HUES64 (cell line): ENCODE data around the gene HEG1.

Source experiments
- H3K27ac ChIP-seq: 2 replicates; pipeline ENCODE4 v1.7.0; 2013; ENCODE audit warnings: low read depth, low read length, inconsistent platforms
- H3K27me3 ChIP-seq: 2 replicates; pipeline ENCODE4 v1.6.1; 2013; ENCODE audit warnings: mild to moderate bottlenecking, low read length; ENCODE audit not compliant: insufficient read depth
- H3K36me3 ChIP-seq: 2 replicates; pipeline ENCODE4 v1.6.1; 2013; ENCODE audit warnings: mild to moderate bottlenecking, low read length; ENCODE audit not compliant: insufficient read depth
- H3K4me1 ChIP-seq: 2 replicates; pipeline ENCODE4 v1.6.1; 2013; ENCODE audit warnings: mild to moderate bottlenecking, low read length, moderate library complexity; ENCODE audit not compliant: insufficient read depth
- H3K4me3 ChIP-seq: 2 replicates; pipeline ENCODE4 v1.5.1; 2013; ENCODE audit warnings: mild to moderate bottlenecking, low read length, moderate library complexity
- H3K9ac ChIP-seq: 2 replicates; pipeline ENCODE4 v1.6.1; 2013; ENCODE audit warnings: mild to moderate bottlenecking, low read depth, low read length
- H3K9me3 ChIP-seq: 2 replicates; pipeline ENCODE4 v1.6.1; 2013; ENCODE audit warnings: low read depth, low read length; ENCODE audit not compliant: insufficient read depth
- WGBS: fragments of 150-250, 120-280 bp; methylation state at CpG from one replicate; pipeline ENCODE4 v1.1.7; 2013; ENCODE audit warnings: missing lambda C conversion rate; 5-methylcytosine and 5-hydroxymethylcytosine counted together

Gene HEG1

DNA sequence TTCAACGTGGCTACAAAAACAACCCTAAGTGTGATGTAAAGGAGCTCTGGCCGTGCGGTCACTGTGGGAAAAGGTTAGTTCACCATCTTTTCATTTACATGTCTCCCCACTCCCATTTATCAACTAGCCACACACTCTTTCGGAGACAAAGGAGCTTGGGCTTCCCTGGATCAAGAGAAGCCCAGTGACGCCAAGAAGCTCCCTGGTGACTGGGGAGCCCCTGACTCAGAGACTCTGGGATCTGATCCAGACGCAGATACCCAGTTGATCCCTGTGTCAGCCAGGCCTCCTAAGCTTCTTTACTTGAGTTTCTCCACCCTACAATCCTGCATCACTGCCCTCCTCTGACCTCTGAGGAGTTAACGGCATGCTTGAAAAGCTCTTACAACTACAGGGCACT lies 43.9 kb downstream of the HEG1 start:
- H3K36me3 ChIP-seq, result peaks cover 78% of the 10 kb centered on the region
- no peaks in the 10 kb centered on the region for H3K27me3 ChIP-seq
- no peak overlapping the region for H3K27ac ChIP-seq
- 78% methylated on average over 7 of the region's 7 CpGs for WGBS
- no peaks in the 10 kb centered on the region for H3K9me3 ChIP-seq
- no peaks in the 10 kb centered on the region for H3K4me1 ChIP-seq
- H3K4me3 ChIP-seq, result no peak overlapping the region
- no peak overlapping the region for H3K9ac ChIP-seq

DNA sequence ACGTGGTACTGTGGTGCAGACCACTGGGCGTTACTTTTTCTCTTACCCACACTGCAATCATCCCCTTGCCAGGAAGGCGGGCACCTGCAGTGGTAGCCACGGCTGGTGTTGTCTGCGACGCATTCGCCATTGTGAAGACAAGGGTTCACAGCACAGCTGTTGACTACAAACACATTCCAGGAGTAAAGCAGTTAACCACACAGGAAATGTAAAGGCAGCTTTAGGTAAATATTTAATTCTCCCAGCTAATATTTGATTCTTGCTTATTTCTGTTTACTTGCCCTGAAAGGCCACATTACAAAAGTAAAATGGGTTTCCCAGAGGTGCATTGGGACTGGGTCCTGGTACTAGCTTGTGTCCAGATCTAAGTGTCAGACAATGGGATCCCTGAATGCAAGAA lies 45.4 kb downstream of the HEG1 start:
- H3K27me3 ChIP-seq, result no peaks in the 10 kb centered on the region
- H3K4me1 ChIP-seq, result 0 out of 2 replicates have a peak, but pooled peaks cover 5% of the 10 kb centered on the region
- H3K27ac ChIP-seq, result no peak overlapping the region
- no peaks in the 10 kb centered on the region for H3K9me3 ChIP-seq
- no peak overlapping the region for H3K9ac ChIP-seq
- 90% methylated on average over 7 of the region's 7 CpGs for WGBS
- H3K36me3 ChIP-seq, result peaks cover 83% of the 10 kb centered on the region
- no peak overlapping the region for H3K4me3 ChIP-seq

DNA sequence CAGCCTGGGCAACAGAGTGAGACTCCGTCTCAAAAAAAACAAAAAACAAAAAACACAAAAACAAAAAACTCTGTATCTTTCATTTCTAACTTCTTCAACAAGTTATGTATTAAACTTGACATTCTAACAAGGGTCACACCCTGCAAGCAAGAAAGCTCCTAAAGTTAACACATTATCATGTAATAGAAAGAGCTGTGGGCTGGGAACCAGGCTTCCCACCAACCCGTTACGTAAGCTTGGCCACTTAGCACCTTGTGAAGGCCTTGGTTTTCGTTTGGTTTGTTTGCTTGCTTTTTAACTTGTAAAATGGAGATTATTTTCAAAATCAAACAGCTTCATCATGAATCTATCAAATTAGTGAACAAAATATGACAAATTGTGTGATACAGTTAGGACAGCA lies 47.0 kb downstream of the HEG1 start:
- 0 out of 2 replicates have a peak, but pooled peaks cover 5% of the 10 kb centered on the region for H3K4me1 ChIP-seq
- no peaks in the 10 kb centered on the region for H3K27me3 ChIP-seq
- H3K36me3 ChIP-seq, result peaks cover 85% of the 10 kb centered on the region
- 90% methylated on average over 4 of the region's 4 CpGs for WGBS
- H3K9me3 ChIP-seq, result no peaks in the 10 kb centered on the region
- no peak overlapping the region for H3K27ac ChIP-seq
- no peak overlapping the region for H3K9ac ChIP-seq
- no peak overlapping the region for H3K4me3 ChIP-seq

DNA sequence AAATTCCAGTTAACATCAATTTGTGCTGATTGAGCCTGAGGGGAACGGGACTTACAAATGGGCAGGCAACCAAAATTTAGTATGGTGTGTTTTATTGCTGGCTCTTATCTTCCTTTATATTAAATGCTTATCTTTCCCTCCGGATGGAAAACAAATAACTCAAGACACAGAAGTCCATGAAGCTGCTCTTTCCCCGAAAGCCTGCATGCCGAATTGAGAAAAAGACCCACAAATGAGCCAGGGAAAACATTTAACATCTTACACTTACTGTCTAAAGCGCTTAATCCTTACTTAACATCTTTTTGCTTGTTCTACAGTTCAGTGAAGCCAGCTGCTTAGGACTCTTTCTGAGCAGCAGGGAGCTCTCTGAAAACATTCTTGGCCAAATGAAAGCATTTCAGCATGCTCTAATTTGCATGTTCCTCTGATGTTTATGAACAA lies 49.5 kb downstream of the HEG1 start:
- H3K36me3 ChIP-seq, result peaks cover 84% of the 10 kb centered on the region
- no peak overlapping the region for H3K27ac ChIP-seq
- no peaks in the 10 kb centered on the region for H3K27me3 ChIP-seq
- H3K4me1 ChIP-seq, result 0 out of 2 replicates have a peak, but pooled peaks cover 5% of the 10 kb centered on the region
- no peaks in the 10 kb centered on the region for H3K9me3 ChIP-seq
- no peak overlapping the region for H3K9ac ChIP-seq
- 87% methylated on average over 4 of the region's 5 CpGs for WGBS
- H3K4me3 ChIP-seq, result no peak overlapping the region

DNA sequence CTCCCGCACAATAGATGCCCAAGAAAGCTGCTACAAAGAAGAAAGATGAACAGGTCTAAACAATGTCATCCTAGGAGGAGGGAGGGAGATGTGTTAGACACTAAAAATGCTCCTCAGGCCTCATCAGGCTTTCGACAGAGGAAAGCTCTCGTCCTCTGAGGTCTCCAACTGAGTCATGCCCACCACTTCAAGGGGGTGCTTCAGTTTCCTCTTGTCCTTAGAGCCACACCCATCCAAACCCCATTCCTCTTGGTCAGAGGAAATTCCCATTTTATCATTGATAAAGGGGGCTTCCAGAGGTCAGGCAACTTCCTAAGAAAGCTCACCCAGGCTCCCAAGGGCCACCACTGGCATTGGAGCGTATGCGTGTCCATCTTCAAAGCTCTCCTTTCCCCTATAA lies 50.1 kb downstream of the HEG1 start:
- H3K9ac ChIP-seq, result no peak overlapping the region
- no peaks in the 10 kb centered on the region for H3K9me3 ChIP-seq
- H3K4me1 ChIP-seq, result 0 out of 2 replicates have a peak, but pooled peaks cover 5% of the 10 kb centered on the region
- peaks cover 83% of the 10 kb centered on the region for H3K36me3 ChIP-seq
- H3K4me3 ChIP-seq, result no peak overlapping the region
- whole genome bisulfite sequencing, result 95% methylated on average over 5 of the region's 5 CpGs
- H3K27ac ChIP-seq, result no peak overlapping the region
- no peaks in the 10 kb centered on the region for H3K27me3 ChIP-seq

DNA sequence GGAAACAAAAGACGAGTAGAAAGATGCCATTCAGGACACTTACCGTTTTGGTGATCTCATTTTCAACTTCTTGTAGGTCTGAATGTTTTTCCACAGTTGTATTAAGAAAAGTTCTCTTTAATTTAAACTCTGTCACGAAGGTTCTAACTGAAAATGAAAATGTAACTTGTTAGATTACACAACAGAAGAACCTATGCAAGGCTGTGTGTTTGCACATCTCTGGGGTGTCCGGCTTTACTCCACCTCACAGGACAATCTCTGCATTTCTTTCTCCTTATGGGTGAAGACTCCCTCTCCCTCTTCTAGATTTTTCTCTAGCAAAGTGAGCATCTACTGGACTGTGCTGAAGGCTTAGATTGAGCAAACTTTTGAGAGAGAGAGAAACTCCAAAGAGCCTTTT lies 50.6 kb downstream of the HEG1 start:
- Histone ChIP-seq H3K9ac (no peak overlapping the region), H3K27ac (no peak overlapping the region), H3K27me3 (no peaks in the 10 kb centered on the region), H3K4me3 (no peak overlapping the region), H3K4me1 (peaks cover 10% of the 10 kb centered on the region; the same call in 1 of the 2 replicates), H3K36me3 (peaks cover 83% of the 10 kb centered on the region), H3K9me3 (no peaks in the 10 kb centered on the region)
- WGBS, result 92% methylated on average over 4 of the region's 4 CpGs

DNA sequence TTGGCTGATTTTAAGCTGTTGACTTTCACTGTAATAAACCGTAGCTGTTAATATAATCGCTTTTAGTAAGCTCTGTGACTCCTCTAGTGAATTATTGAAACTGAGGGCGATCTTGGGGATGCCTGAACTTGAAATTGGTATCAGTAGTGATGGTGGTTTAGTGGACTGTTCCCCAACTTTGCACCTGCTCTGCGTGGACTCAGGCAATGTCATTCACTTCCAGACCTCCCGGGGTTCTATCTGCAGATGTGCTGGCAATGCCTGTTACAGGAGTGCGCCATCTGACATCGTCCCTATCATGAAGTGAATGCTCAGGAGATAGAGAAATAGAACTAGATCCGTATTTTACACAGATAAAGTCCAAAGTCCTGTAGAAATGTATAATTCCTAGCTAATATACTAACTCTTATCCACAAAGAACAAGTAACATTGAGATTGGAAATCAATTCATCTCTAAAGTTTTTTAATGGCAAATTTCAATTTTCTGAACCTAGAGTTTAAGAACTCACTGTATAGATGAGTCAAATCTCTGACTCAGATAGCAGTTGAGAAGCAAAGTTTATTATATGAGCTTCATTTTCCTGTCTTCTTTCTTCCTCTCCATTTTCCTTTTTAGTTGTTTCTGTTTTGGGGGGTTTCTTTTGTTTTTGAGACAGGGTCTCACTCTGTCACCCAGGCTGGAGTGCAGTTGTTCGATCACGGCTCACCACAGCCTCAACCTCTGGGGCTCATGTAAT lies 51.8 kb downstream of the HEG1 start:
- Histone ChIP-seq H3K27me3 (no peaks in the 10 kb centered on the region), H3K36me3 (peaks cover 73% of the 10 kb centered on the region), H3K27ac (no peak overlapping the region), H3K4me1 (peaks cover 18% of the 10 kb centered on the region), H3K4me3 (no peak overlapping the region), H3K9ac (no peak overlapping the region), H3K9me3 (no peaks in the 10 kb centered on the region)
- WGBS, result 94% methylated on average over 10 of the region's 10 CpGs

DNA sequence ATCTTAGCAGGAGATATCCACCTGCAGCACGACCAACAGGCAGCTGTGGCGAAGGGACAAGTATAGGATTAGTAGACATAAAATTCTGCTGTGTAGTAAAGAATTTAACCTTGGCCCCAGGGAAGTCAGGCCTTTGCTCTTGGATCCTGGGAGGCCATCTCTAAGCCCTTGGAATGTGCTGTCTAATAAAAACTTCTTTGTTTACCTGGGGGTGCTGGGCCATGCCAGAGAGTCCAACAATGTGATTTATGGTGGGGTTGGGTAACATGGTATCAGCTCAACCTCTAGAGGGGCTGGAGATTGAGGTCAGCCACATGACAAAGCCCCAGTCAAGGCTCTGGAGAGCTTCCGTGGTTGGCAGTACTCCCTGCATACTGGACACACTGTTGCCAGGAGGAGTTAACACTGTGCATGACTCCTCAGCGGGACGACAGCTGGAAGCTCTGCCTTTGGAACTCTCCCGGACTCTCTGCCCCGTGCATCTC lies 52.4 kb downstream of the HEG1 start:
- Histone ChIP-seq H3K27ac (no peak overlapping the region), H3K9ac (no peak overlapping the region), H3K9me3 (no peaks in the 10 kb centered on the region), H3K27me3 (no peaks in the 10 kb centered on the region), H3K36me3 (peaks cover 69% of the 10 kb centered on the region), H3K4me1 (peaks cover 18% of the 10 kb centered on the region), H3K4me3 (no peak overlapping the region)
- 80% methylated on average over 7 of the region's 7 CpGs for WGBS

DNA sequence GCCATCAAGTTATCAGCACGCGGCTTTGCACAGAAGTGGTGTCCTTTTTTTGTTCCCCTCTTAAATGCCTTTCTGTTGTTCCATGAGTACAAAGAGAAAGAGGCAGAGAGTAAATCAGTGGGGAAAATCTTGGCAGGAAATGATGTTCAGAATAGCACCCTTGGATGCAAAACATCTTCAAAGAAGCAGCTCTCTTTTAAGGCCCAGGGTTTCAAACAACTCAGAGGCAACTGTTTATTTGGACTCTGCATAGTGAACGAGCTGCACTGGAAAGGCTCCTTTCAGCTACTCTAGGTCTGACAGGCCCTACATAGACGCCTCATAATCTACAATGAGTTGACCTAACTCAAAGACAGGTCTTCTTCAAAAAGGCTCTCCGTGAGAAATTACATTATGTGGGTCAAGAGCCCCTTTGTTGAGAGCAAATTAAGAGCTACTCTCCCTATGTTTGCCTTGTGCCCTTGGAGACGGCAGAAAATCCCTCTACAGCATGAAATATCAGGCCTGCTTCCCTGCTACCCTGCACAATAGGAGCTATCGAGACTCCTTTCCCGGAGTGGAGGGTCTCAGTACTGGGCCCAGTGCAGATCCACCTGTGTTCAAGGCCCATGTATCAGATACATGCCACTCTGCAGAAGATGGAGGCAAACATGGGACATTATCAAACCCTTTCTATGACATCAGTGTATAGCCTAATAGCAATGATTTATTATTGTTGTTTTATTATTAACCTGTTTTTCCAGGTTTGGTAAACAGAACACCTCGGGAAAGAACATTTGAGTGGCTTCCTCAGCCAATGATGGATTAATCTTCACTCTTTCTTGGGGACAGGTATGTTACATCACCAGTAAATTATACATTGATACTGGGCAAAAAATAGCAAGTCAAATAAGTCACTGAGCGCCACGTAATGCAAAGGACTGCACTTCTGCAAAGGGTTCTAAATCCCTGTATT lies 53.1 kb downstream of the HEG1 start:
- 94% methylated on average over 11 of the region's 11 CpGs for WGBS
- Histone ChIP-seq H3K27ac (no peak overlapping the region), H3K36me3 (peaks cover 68% of the 10 kb centered on the region), H3K9ac (no peak overlapping the region), H3K4me1 (peaks cover 18% of the 10 kb centered on the region), H3K9me3 (no peaks in the 10 kb centered on the region), H3K27me3 (no peaks in the 10 kb centered on the region), H3K4me3 (no peak overlapping the region)

DNA sequence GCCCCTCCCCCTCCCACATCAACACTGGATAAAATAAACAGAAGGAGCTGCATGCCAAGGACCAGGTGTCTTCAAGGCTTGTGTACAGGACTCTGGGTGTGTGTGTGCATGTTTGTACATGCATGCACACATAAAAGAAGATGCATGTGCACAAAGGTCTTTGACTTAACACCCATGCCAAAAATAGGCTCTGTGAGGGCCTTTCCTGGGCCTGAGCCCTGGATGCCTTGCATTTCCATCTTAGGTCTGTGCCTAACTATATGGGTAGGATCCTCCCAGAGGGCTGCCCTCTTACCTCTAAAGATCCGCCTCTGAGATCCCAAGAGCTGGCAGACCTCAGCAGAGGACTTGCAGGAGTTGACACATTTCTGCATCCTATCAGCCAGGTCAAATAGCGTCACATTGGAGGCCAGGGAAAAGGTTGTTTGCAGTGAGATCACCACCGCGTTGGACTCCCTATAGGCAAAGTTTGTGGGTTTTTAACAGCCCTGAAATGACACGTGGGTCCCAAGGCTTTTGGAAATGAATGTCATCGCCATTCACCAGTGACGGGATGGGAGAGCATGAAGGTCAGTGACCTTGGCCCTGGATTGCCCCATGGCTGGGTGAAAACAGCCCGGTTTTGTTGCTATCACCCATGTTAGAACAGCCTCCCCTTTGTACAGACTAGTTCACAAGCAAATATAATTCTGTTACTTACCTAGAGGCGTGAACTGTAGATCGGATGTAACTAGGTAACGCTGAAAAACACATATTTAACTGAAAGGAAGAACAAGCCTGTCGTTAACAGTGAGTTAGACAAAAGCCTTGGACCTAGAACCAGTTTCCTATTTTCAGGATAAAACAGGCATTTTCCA lies 54.0 kb downstream of the HEG1 start:
- Histone ChIP-seq H3K27me3 (no peaks in the 10 kb centered on the region), H3K4me1 (peaks cover 18% of the 10 kb centered on the region), H3K9ac (no peak overlapping the region), H3K36me3 (peaks cover 69% of the 10 kb centered on the region), H3K9me3 (no peaks in the 10 kb centered on the region), H3K27ac (no peak overlapping the region), H3K4me3 (no peak overlapping the region)
- WGBS, result 94% methylated on average over 12 of the region's 12 CpGs
